ENCODE measurements around the gene SGIP1.

SGIP1 gene

GRCh38 chr1:66607458-66607857, 73.5 kb downstream of the SGIP1 start:
- no peak for DNase-seq

GRCh38 chr1:66613187-66613586, 79.2 kb downstream of the SGIP1 start:
- DNase-seq, result no peak

GRCh38 chr1:66617362-66618184, 83.6 kb downstream of the SGIP1 start:
- DNase-seq, result no peak

GRCh38 chr1:66618390-66618789, 84.4 kb downstream of the SGIP1 start:
- no peak for DNase-seq

GRCh38 chr1:66623812-66624211, 89.9 kb downstream of the SGIP1 start:
- DNase-seq, result no peak

GRCh38 chr1:66624412-66625060, 90.6 kb downstream of the SGIP1 start:
- no peak for DNase-seq

GRCh38 chr1:66626261-66626660, 92.3 kb downstream of the SGIP1 start:
- no peak for DNase-seq

GRCh38 chr1:66628926-66629325, 95.0 kb downstream of the SGIP1 start:
- no peak for DNase-seq

- no peak for DNase-seq
These were observed 99.2 kb downstream of the SGIP1 start for GRCh38 chr1:66633159-66633558.

- DNase-seq, result no peak
These were observed 103.2 kb downstream of the SGIP1 start for GRCh38 chr1:66637146-66637545.

- DNase-seq, result no peak
These were observed 108.0 kb downstream of the SGIP1 start for GRCh38 chr1:66641891-66642473.

- DNase-seq, result no peak
These were observed 109.0 kb downstream of the SGIP1 start for GRCh38 chr1:66642992-66643391.

GRCh38 chr1:66644331-66644730, 110.4 kb downstream of the SGIP1 start:
- no peak for DNase-seq

GRCh38 chr1:66648901-66649595, 115.1 kb downstream of the SGIP1 start:
- no peak for DNase-seq

GRCh38 chr1:66652556-66652955, 118.6 kb downstream of the SGIP1 start:
- no peak for DNase-seq

GRCh38 chr1:66654643-66655042, 120.7 kb downstream of the SGIP1 start:
- no peak for DNase-seq

GRCh38 chr1:66671455-66671854, 137.5 kb downstream of the SGIP1 start:
- DNase-seq, result no peak

- DNase-seq, result no peak
These were observed 142.8 kb downstream of the SGIP1 start for GRCh38 chr1:66676613-66677298.

- DNase-seq, result no peak
These were observed 144.2 kb downstream of the SGIP1 start for GRCh38 chr1:66678146-66678545.

GRCh38 chr1:66679140-66679539, 145.2 kb downstream of the SGIP1 start:
- DNase-seq, result no peak

GRCh38 chr1:66681686-66682085, 147.7 kb downstream of the SGIP1 start:
- no peak for DNase-seq

- no peak for DNase-seq
These were observed 148.2 kb downstream of the SGIP1 start for GRCh38 chr1:66682106-66682505.

- no peak for DNase-seq
These were observed 150.4 kb downstream of the SGIP1 start for GRCh38 chr1:66684353-66684752.
